HG03196 (cell line): ENCODE results near the gene MSMP.

Source experiments
- ATAC-seq: cut with Tn5 transposase; IDR thresholded peaks from one replicate; pipeline ENCODE4 v1.9.1; 2021; ENCODE audit not compliant: unreplicated experiment

The MSMP gene

DNA sequence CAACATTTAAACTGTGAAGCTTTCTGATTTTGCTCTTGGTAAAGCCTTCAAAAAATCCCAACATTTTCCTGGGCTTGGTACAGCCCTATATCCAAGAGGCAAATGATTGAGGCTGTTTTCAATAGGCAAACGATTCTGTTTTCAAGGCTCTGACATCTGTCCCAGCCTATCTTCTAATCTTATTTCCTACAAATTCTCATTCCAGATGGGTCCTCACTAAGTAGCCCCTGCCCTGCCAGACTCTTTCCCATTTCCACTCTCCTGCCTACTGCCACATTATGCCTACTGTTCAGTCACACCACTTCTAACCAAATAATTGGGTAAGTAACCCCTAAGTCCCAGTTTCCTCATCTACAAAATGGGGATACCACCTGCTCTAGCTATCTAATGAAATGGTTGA lies 8.5 kb downstream of the MSMP start:
- ATAC-seq = no peak

DNA sequence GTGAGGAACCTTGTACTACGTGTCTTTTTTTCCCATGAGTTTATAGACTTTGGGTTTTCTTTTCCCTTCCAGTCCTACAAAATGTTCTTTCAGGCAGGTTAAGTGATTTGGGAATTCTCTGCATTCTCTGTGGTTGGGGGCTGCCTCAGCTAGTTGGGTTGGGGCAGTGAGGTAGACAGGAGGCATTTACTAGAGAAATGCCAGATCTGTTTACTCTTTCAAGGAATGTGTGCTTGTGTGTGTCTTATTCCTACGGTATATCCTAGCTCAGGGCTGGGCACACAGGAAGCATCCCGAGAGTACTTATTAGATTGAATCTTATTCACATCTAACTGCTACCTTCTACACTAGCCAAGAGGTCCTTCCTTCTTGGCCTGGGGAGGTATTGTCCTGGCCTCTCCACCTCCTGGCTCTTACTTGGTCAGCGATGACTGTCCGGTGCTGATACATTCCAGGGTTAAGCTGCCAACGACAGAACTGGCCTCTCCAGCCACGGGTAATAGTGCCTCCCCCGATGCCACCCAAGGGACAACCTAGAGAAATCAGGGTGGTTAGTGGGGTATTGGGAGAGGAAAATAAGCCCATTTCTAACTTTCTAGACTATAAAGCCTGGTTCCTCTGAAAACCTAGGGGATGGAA lies 10.1 kb downstream of the MSMP start:
- ATAC-seq = no peak

DNA sequence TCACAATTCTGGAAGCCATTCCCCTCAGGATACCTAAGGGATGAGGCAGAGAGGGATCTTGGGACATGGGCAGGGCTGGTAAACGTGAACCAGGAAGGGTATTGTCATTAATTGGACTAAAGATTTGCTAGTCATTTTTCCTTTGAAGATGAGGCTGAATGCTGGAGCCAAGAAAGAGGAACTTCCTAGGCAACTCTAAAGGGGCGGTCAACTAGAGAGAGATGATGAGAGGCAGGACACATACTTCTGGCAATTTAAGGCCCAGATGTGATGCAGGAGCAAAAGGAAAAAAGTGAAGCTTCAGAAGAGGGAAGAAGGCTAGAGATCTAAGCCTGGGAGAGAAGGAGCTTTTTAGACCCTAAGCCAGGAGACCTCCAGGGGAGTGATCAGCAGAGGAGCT lies 10.6 kb downstream of the MSMP start:
- no peak for ATAC-seq

DNA sequence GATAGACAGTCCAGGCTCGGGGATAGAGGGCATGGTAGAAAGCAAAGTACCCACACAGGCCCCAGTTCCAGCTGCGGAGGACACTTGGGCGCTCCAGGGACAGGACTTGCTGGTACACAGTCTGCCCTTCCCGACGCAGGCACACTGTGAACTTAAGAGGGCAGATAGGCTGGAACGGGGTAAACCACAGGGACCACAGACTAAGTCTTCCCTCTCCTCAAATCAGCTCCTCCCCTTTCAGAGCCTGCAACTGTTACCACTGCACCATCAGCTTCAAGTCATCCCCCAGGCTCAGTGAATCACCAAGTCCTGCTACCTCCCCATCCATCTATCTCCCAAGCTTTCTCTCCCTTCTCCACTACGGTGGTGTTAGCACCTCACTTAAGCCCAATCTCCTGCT lies 12.3 kb downstream of the MSMP start:
- no peak for ATAC-seq

DNA sequence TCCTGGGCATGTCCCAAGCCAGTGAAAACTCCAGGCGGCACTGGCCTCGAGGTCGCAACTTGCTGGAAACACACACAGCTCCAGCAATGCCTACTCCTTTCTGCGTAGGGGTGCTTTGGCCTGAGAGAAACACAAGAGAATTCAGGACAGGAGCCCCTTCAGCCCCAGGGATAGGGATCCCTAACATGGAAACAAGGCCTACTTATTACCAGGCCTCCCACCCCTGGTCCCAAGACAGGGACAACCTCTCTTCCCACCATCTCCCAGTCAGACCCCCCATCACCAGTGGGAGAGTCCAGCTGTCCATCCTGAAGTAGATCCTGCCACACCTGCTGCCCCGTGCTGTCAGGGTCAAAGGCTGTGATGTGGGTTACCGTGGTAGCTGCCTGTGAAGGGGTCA lies 13.8 kb downstream of the MSMP start:
- ATAC-seq = no peak

DNA sequence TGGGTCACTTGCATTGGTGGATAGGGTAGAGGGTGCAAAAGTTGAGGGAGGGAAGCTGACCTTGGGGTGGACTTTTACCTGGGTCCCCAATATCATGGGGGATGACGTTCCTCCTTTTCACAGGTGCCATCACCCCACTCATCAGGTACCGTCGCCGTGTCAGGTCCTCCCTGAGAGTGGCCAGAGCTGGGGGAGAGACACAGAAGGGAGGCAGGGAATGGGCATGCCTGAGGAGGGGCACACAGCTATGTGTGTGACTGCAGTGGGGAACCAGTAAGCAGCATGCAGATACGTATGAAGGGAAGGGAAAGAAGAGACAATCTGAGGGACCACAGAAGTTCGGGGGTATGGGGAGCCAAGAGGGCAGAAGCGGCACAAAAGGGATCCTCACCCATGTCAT lies 15.2 kb downstream of the MSMP start:
- ATAC-seq = no peak

DNA sequence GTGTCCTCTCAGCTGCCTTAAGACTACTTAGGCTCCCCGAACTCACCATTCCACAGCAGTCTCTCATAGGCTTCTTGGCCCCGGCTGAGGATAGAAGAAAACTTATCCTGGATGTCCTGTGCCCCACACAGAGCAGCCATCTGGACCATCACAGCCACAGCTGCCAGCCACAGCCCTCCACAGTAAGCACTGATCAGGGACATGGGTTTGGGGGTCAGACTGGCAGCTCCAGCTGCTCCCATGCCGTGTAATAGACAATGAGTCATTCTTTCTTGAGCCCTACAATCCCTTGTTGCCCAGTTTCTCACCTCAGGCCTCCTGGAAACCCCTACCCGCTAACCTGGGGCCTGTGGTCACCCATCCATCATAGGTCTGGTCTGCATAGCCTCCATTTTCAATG lies 15.9 kb downstream of the MSMP start:
- no peak for ATAC-seq

DNA sequence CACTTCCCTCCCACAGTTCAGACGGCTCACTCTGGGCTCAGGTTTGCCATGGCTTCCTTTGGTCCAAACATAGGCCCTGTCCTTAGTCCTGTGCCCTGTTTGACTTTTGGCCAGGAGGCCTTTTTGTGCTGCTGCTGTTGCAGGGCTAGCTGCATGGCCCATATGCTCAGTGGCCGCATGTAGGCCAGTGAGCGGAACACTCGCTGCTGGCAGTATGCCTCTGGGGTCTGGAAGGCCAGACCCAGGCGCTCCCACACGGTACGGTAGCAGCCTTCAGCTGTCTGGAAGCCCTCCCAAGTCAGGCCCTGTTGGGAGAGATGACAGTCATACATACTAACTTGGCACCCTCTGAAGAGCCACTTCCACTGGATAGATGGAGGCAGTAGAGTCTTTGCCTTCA lies 16.9 kb downstream of the MSMP start:
- ATAC-seq = no peak

DNA sequence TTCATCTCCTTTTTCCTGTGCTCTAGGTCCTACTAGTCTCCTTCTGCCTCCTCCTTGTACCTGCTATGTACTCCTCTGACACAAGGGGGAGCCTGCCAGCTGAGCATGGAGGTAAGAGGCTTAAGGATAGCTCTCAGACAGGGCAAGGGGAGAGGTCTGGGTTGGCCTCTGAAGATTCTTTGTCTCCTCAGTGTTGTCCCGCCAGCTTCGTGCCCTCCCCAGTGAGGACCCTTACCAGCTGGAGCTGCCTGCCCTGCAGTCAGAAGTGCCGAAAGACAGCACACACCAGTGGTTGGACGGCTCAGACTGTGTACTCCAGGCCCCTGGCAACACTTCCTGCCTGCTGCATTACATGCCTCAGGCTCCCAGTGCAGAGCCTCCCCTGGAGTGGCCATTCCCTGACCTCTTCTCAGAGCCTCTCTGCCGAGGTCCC lies 17.9 kb downstream of the MSMP start:
- ATAC-seq = no peak

DNA sequence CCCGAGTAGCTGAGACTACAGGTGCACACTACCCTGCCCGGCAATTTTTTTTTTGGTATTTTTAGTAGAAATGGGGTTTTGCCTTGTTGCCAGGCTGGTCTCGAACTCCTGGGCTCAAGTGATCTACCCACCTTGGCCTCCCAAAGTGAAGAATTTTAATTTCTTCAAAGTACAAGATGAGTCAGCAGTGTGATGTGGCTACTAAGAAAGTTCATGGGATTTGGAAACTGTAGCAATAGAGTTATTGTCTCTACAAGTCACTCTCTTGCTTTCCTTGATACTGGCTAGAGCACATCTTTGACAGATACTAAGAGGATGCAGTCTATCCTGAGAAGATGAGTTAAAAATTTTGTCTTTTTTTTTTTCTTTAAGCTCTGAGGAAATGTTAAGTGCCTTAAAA lies 20.0 kb downstream of the MSMP start:
- no peak for ATAC-seq

DNA sequence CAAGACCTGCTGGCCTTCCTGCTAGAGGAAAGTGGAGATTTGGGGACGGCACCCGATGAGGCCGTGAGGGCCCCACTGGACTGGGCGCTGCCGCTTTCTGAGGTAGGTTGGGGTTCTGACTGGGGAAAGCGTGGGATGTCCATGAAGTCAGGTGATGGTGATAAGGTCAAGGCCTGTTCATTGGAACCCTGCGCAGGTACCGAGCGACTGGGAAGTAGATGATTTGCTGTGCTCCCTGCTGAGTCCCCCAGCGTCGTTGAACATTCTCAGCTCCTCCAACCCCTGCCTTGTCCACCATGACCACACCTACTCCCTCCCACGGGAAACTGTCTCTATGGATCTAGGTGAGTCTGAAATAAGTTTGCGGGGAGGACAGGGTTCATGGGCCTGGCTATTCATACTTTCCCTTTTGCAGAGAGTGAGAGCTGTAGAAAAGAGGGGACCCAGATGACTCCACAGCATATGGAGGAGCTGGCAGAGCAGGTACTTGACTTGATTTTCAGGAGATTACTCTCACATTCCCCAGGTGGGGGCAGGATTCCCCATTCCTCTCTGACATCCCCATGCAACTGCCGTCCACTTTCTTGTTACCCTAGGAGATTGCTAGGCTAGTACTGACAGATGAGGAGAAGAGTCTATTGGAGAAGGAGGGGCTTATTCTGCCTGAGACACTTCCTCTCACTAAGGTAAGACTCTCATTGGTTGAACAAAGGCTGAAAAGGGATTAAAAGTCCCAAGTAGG lies 21.1 kb downstream of the MSMP start:
- ATAC-seq = no peak

DNA sequence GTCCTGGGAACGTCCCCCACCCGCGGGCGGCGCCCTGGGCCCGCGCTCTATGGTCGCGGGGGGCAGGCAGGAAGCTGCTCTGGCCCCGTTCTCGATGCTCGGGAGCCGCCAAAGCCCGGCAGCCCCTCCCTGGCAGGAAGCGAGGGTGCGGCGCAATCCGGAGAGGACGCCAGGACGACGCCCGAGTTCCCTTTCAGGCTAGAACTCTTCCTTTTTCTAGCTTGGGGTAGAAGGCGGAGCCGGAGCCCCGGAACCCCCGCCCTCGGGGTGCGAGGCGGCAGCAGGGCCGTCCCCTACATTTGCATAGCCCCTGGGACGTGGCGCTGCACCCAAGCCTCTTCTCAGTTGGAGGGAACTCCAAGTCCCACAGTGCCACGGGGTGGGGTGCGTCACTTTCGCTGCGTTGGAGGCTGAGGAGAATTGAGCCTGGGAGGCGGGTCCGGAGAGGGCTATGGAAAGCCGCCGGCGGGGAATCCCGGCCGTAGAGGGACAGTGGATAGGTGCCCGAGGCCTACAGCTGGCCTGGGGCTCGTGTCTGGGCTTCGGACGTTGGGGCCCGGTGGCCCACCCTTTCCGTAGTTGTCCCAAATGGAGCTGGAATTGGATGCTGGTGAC lies 21.8 kb downstream of the MSMP start, which contains the start of the genes CREB3 and TLN1:
Gene CREB3 (plus strand): TSS at position 482 of the 615 bp plus-strand sequence. CDS start 107 bp downstream, at position 589.
Gene TLN1 (minus strand): TSS at position 11 of the 615 bp plus-strand sequence. CDS start 6,501 bp downstream, outside the sequence.
- ATAC-seq = peak; percentile 73

DNA sequence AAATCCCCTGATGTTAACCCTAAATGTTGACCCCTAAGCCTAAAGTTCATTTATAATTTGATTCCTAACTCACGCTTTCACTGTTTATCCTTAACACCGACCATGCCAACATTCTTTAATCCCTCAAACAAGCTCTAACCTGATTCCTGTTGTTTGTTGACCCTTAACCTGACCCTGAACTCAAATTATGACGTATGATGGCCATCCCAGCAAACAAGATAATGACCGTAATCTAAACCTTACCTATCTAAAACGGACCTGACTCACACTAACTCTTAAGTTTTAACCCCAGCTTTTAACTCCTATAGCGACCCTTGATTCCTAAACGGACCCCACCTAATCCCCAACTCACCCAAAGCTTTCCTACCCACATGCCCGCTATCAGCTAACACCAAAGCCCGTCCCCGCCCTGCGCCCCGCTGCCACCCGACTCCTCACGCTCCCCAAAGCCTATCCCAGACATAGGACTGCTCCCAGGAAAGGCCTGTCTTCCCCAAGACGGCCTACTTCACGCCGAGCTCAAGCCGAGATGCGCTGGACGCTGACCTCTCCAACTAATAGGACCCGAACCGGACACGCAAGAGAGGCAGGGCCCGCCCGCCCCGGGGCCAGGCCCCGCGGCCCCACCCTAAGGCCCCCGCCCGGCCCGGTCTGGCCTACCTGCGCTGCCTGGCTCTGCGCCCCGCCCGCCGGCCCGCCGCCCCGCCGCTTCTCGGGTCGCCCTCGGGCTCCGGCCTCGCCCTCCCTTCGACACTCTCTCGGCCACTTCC lies 22.5 kb downstream of the MSMP start:
- no peak for ATAC-seq

DNA sequence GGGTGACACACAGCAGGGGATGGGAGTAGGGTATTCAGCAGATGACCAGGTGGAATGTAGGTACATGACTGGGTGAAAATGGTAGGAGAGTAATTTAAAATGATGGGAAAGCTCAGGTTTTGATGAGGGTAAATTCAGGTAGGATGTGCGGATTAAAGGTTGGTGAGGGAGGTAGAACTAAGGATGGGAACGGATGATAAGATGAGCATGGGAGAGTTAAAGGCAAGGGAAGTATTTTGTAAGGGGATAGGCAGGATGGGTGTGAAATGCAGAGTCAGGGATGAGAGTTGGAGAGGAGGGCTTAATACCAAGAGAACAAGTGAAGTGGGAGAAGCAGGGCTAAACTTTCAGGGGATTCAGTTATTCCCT lies 23.6 kb downstream of the MSMP start:
- no peak for ATAC-seq

DNA sequence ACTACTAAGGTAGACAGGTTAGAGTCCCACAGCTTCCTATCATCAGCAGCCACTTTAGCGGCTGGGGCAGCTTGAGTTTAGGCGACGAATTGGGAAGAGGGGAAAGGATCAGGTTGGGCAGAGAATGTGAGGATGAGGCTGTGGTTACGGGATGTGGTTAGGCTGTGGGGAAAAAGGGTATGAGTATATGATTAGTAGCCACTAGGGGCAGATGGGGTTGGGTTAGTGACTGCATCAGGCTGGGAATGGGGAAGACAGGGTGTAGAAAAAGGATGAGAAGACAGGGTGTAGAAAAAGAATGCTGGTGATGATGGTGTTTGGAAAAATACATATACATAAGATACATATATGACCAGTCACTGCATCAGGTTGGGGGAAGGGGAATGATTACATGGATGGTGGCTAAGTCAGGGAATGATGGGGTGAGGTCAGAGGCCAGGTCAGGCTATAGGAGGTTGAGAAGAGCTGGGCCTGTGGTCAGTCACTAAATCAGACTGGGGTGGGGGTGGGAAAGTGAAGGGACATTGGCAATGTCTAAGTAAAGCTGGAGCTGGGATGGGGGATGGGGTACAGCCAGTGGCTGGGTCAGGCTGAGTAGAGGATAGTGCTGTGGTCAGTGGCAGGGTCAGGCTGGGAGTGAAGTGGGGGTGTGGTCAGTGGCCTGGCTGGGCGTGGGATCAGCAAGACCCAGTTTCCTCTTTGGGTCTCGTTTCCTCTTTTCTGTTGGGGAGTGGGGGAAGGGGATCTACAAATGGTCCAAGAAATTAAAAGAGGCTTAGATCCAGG lies 24.2 kb downstream of the MSMP start:
- ATAC-seq = no peak

DNA sequence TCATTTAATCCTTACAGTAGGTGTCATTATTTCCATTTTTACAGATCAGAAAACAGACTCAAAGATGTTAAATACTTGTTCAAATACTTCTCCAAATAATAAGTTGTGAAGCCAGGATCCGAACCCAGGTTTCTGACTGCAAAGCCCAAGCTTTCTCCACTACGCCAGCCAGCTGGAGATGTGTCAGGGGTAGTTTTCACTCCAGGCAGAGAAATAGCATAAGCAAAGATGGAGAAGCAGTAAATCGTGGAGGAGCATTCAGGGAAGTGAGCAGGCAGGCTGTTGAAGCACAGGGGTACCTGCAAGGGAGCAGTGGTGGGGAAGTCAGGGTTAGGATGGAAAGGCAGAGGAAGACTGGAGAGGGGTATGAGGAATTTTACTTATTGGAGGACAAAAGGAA lies 25.0 kb downstream of the MSMP start:
- ATAC-seq = no peak

DNA sequence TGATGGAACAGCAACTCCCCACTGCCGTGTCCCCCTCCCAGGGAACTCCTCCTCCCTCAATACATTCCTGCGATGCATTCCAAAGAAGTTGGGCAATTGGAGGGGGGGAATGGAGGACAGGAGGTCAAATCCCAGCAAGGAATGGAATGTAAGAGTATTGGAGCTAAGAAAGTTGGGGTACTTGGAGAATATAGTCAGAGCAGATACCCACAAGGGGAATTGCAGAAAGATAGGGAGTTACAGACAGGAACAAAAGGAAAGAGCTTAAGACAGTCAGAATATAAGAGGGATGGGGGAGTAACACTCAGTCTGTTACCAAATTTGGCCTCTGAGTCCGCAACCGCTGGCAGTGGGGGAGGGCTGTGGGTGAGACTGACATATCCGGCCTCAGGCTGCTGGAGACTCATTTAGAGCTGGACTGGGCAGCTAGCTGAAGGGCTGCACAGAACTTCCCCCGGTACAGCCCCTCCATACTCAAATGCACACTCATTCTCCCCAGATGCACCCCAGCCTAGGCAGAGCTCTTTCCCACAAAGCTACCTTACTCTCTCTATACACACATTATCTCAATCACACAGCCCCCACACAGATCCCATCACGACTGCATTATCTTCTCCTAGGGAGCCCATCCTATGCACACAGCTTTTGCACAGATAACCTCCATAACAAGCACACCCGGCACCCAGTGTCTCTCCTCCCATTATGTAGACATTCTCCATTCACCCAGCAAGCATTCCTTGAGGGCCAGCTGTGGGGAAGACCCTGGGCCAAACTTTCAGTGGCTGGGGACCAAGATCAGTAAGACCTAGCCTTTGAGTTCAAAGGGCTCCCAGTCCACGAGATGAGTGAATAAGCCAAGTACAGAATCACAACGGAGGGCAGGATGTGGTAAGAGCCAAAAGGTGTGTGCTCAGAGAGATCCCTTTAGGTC lies 25.8 kb downstream of the MSMP start:
- ATAC-seq = no peak

DNA sequence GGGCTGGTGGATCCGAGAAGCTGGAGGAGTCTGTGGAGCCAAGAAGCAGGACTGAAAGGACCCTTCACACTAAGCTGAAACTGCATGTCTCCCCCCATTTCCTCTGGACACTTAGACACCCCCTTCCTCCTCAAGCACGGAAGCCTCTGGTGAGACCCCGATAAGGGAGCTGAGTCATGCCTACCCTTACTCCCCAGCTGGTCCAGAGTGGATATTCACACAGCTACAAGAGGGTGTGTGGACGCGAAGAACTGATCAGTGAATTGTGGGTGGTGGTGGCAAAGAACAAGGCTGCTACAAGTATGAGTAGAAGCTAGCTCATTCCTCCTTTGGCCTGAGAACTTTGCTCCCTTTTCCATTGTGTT lies 26.4 kb downstream of the MSMP start:
- ATAC-seq = no peak

DNA sequence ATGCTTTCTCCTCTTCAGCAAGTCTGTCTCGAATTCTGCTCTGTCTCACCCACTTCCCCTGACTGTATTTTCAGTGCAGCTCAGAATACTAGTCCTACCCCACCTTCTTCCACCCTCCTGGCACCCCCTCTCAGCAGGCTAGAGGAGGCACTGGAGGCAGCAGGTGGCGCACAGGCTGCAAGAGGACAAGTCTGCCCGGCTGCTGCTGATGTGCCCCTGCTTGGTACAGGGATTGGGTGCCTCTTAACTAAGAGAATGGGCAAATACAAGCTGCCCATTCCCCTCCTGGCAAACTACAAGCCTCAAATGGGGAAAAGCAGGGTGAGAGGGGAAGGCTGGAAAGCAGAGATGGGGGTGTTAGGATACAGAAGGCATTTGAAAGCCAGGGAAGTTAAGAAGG lies 27.1 kb downstream of the MSMP start:
- no peak for ATAC-seq

DNA sequence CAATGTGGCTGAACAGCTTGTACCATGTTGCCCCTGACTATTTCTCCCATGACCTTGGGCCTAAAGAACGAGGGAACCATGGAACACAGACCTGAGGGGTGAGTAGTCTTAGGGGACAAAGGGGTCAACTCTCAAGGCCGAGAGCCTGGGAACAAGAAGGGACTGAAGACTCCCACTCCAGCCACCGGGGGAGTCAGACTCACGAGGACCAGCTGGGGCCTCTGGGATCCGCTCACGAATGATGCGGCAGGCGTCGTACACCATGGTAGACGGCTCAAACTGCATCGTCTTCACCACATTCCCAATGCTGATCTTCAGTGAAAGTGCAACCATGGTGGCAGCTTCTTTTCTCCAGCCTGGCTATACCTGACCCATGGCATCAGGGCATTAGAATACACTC lies 28.7 kb downstream of the MSMP start:
- no peak for ATAC-seq
